ENCODE data around the gene TRPC4AP. TPM values are rescaled to one million over a fixed set of nuclear protein-coding genes. Genes with fewer than 3 reads are reported as not detected.
A peak's percentile ranks its signal among the peaks of the same experiment; 100 is the strongest.

TRPC4AP gene
- polyA plus RNA-seq, 4 donors: 32.4 to 52.7 (median 42.2) TPM

GRCh38 chr20:35002426-35003210 lies 90.0 kb downstream of the TRPC4AP start:
- H3K4me3 ChIP-seq (ENCODE audit: low read depth in 1 of 3, low read length in 3 of 3): no peak overlapping the region
- FAIRE-seq: no peak
- peaks cover 0 to 3% (median under 1%) of the 10 kb centered on the region in 3 donors for H3K4me1 ChIP-seq (ENCODE audit: control insufficient read depth in 3 of 3, insufficient read depth in 2 of 3, low read depth in 1 of 3, low read length in 2 of 3)
- DNase-seq: no peak
- H3K27me3 ChIP-seq (ENCODE audit: control insufficient read depth in 3 of 3, insufficient read depth in 3 of 3, low read length in 3 of 3): no peaks in the 10 kb centered on the region
- H3K9me3 ChIP-seq (ENCODE audit: control insufficient read depth in 2 of 2, insufficient read depth in 1 of 2, low read depth in 1 of 2, low read length in 1 of 2): no peaks in the 10 kb centered on the region
- H3K36me3 ChIP-seq (ENCODE audit: control insufficient read depth in 3 of 3, insufficient read depth in 2 of 3, low read depth in 1 of 3, low read length in 3 of 3): peaks cover 21 to 98% (median 23%) of the 10 kb centered on the region in 3 donors
- 47 to 79% (median 63%) methylated on average over 10 of the region's 10 CpGs for WGBS, 3 donors
- no peak overlapping the region for H3K27ac ChIP-seq (ENCODE audit: low read depth in 1 of 3, low read length in 2 of 3)

GRCh38 chr20:35001596-35002362 lies 90.8 kb downstream of the TRPC4AP start:
- FAIRE-seq (no peak), DNase-seq (peak in 1 of 2 donors; percentile 25)
- Histone ChIP-seq H3K27me3 (ENCODE audit: control insufficient read depth in 3 of 3, insufficient read depth in 3 of 3, low read length in 3 of 3) (no peaks in the 10 kb centered on the region), H3K4me3 (ENCODE audit: low read depth in 1 of 3, low read length in 3 of 3) (no peak overlapping the region), H3K27ac (ENCODE audit: low read depth in 1 of 3, low read length in 2 of 3) (no peak overlapping the region), H3K4me1 (ENCODE audit: control insufficient read depth in 3 of 3, insufficient read depth in 2 of 3, low read depth in 1 of 3, low read length in 2 of 3) (peaks cover 0 to 8% (median 4%) of the 10 kb centered on the region in 3 donors), H3K36me3 (ENCODE audit: control insufficient read depth in 3 of 3, insufficient read depth in 2 of 3, low read depth in 1 of 3, low read length in 3 of 3) (peaks cover 16 to 93% (median 20%) of the 10 kb centered on the region in 3 donors), H3K9me3 (ENCODE audit: control insufficient read depth in 2 of 2, insufficient read depth in 1 of 2, low read depth in 1 of 2, low read length in 1 of 2) (no peaks in the 10 kb centered on the region)
- 88 to 89% (median 88%) methylated on average over 15 of the region's 15 CpGs for WGBS, 3 donors

GRCh38 chr20:35000922-35001595 lies 91.5 kb downstream of the TRPC4AP start:
- no peak overlapping the region for H3K4me3 ChIP-seq (ENCODE audit: low read depth in 1 of 3, low read length in 3 of 3)
- 95 to 98% (median 95%) methylated on average over 28 of the region's 28 CpGs for WGBS, 3 donors
- no peaks in the 10 kb centered on the region for H3K9me3 ChIP-seq (ENCODE audit: control insufficient read depth in 2 of 2, insufficient read depth in 1 of 2, low read depth in 1 of 2, low read length in 1 of 2)
- no peak for FAIRE-seq
- H3K36me3 ChIP-seq (ENCODE audit: control insufficient read depth in 3 of 3, insufficient read depth in 2 of 3, low read depth in 1 of 3, low read length in 3 of 3): peaks cover 17 to 92% (median 18%) of the 10 kb centered on the region in 3 donors
- H3K27ac ChIP-seq (ENCODE audit: low read depth in 1 of 3, low read length in 2 of 3): no peak overlapping the region
- peaks cover 0 to 8% (median 4%) of the 10 kb centered on the region in 3 donors for H3K4me1 ChIP-seq (ENCODE audit: control insufficient read depth in 3 of 3, insufficient read depth in 2 of 3, low read depth in 1 of 3, low read length in 2 of 3)
- no peaks in the 10 kb centered on the region for H3K27me3 ChIP-seq (ENCODE audit: control insufficient read depth in 3 of 3, insufficient read depth in 3 of 3, low read length in 3 of 3)
- no peak for DNase-seq

- Histone ChIP-seq H3K4me3 (ENCODE audit: low read depth in 1 of 3, low read length in 3 of 3) (no peak overlapping the region), H3K36me3 (ENCODE audit: control insufficient read depth in 3 of 3, insufficient read depth in 2 of 3, low read depth in 1 of 3, low read length in 3 of 3) (peaks cover 18 to 92% (median 20%) of the 10 kb centered on the region in 3 donors), H3K9me3 (ENCODE audit: control insufficient read depth in 2 of 2, insufficient read depth in 1 of 2, low read depth in 1 of 2, low read length in 1 of 2) (no peaks in the 10 kb centered on the region), H3K4me1 (ENCODE audit: control insufficient read depth in 3 of 3, insufficient read depth in 2 of 3, low read depth in 1 of 3, low read length in 2 of 3) (peaks cover 0 to 8% (median 8%) of the 10 kb centered on the region in 3 donors), H3K27ac (ENCODE audit: low read depth in 1 of 3, low read length in 2 of 3) (no peak overlapping the region), H3K27me3 (ENCODE audit: control insufficient read depth in 3 of 3, insufficient read depth in 3 of 3, low read length in 3 of 3) (no peaks in the 10 kb centered on the region)
- FAIRE-seq: no peak
- 92 to 95% (median 92%) methylated on average over 27 to 28 of the region's 28 CpGs for WGBS, 3 donors
- no peak for DNase-seq
These were observed 92.2 kb downstream of the TRPC4AP start for GRCh38 chr20:35000311-35000921.

- Histone ChIP-seq H3K27me3 (ENCODE audit: control insufficient read depth in 3 of 3, insufficient read depth in 3 of 3, low read length in 3 of 3) (no peaks in the 10 kb centered on the region), H3K27ac (ENCODE audit: low read depth in 1 of 3, low read length in 2 of 3) (no peak overlapping the region), H3K36me3 (ENCODE audit: control insufficient read depth in 3 of 3, insufficient read depth in 2 of 3, low read depth in 1 of 3, low read length in 3 of 3) (peaks cover 13 to 92% (median 14%) of the 10 kb centered on the region in 3 donors), H3K9me3 (ENCODE audit: control insufficient read depth in 2 of 2, insufficient read depth in 1 of 2, low read depth in 1 of 2, low read length in 1 of 2) (no peaks in the 10 kb centered on the region), H3K4me1 (ENCODE audit: control insufficient read depth in 3 of 3, insufficient read depth in 2 of 3, low read depth in 1 of 3, low read length in 2 of 3) (peaks cover 0 to 15% (median 10%) of the 10 kb centered on the region in 3 donors), H3K4me3 (ENCODE audit: low read depth in 1 of 3, low read length in 3 of 3) (no peak overlapping the region)
- no peak for FAIRE-seq
- WGBS, 3 donors: 63 to 79% (median 71%) methylated on average over 10 of the region's 10 CpGs
- DNase-seq: peak in 1 of 2 donors; percentile 54
These were observed 92.8 kb downstream of the TRPC4AP start for GRCh38 chr20:34999782-35000181.

GRCh38 chr20:34999021-34999451 lies 93.6 kb downstream of the TRPC4AP start:
- no peak for DNase-seq
- Histone ChIP-seq H3K9me3 (ENCODE audit: control insufficient read depth in 2 of 2, insufficient read depth in 1 of 2, low read depth in 1 of 2, low read length in 1 of 2) (no peaks in the 10 kb centered on the region), H3K27me3 (ENCODE audit: control insufficient read depth in 3 of 3, insufficient read depth in 3 of 3, low read length in 3 of 3) (no peaks in the 10 kb centered on the region), H3K4me1 (ENCODE audit: control insufficient read depth in 3 of 3, insufficient read depth in 2 of 3, low read depth in 1 of 3, low read length in 2 of 3) (peaks cover 0 to 20% (median 14%) of the 10 kb centered on the region in 3 donors), H3K36me3 (ENCODE audit: control insufficient read depth in 3 of 3, insufficient read depth in 2 of 3, low read depth in 1 of 3, low read length in 3 of 3) (peaks cover 6 to 92% (median 10%) of the 10 kb centered on the region in 3 donors), H3K4me3 (ENCODE audit: low read depth in 1 of 3, low read length in 3 of 3) (no peak overlapping the region), H3K27ac (ENCODE audit: low read depth in 1 of 3, low read length in 2 of 3) (no peak overlapping the region)
- no peak for FAIRE-seq
- 92 to 96% (median 92%) methylated on average over 25 of the region's 25 CpGs for WGBS, 3 donors

- no peak for DNase-seq
- Histone ChIP-seq H3K9me3 (ENCODE audit: control insufficient read depth in 2 of 2, insufficient read depth in 1 of 2, low read depth in 1 of 2, low read length in 1 of 2) (no peaks in the 10 kb centered on the region), H3K4me3 (ENCODE audit: low read depth in 1 of 3, low read length in 3 of 3) (no peak overlapping the region), H3K27me3 (ENCODE audit: control insufficient read depth in 3 of 3, insufficient read depth in 3 of 3, low read length in 3 of 3) (no peaks in the 10 kb centered on the region), H3K36me3 (ENCODE audit: control insufficient read depth in 3 of 3, insufficient read depth in 2 of 3, low read depth in 1 of 3, low read length in 3 of 3) (peaks cover 5 to 92% (median 5%) of the 10 kb centered on the region in 3 donors), H3K4me1 (ENCODE audit: control insufficient read depth in 3 of 3, insufficient read depth in 2 of 3, low read depth in 1 of 3, low read length in 2 of 3) (peaks cover 0 to 20% (median 14%) of the 10 kb centered on the region in 3 donors), H3K27ac (ENCODE audit: low read depth in 1 of 3, low read length in 2 of 3) (no peak overlapping the region)
- 93 to 96% (median 94%) methylated on average over 28 of the region's 28 CpGs for WGBS, 3 donors
- no peak for FAIRE-seq
These were observed 94.2 kb downstream of the TRPC4AP start for GRCh38 chr20:34998331-34998950.
